Mammary epithelial cell (primary cell): ENCODE measurements around the gene ULK3.

Experiments used
- EZH2 ChIP-seq: IDR thresholded peaks from 2 replicates; pipeline ENCODE4 v1.6.1; 2012; ENCODE audit warnings: low read length, inconsistent platforms, borderline replicate concordance
- TF ChIP-seq, protein P1 (sequence below), 2 donors: IDR thresholded peaks in 1 of 2; conservative IDR thresholded peaks in 1 of 2; 2 replicates each; pipeline ENCODE4 v1.5.1; 2011 to 2012; ENCODE audit warnings: inconsistent platforms in 2 of 2, low read length in 2 of 2, mild to moderate bottlenecking in 2 of 2, control low read depth in 1 of 2, low read depth in 1 of 2; ENCODE audit not compliant: insufficient read depth in 1 of 2; ENCODE audit errors: extremely low read depth in 1 of 2

- TF ChIP-seq EZH2 = no peak
- TF ChIP-seq, protein P1, sequence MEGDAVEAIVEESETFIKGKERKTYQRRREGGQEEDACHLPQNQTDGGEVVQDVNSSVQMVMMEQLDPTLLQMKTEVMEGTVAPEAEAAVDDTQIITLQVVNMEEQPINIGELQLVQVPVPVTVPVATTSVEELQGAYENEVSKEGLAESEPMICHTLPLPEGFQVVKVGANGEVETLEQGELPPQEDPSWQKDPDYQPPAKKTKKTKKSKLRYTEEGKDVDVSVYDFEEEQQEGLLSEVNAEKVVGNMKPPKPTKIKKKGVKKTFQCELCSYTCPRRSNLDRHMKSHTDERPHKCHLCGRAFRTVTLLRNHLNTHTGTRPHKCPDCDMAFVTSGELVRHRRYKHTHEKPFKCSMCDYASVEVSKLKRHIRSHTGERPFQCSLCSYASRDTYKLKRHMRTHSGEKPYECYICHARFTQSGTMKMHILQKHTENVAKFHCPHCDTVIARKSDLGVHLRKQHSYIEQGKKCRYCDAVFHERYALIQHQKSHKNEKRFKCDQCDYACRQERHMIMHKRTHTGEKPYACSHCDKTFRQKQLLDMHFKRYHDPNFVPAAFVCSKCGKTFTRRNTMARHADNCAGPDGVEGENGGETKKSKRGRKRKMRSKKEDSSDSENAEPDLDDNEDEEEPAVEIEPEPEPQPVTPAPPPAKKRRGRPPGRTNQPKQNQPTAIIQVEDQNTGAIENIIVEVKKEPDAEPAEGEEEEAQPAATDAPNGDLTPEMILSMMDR (conservative IDR thresholded peaks at IDR 0.05 in 1 of 2, IDR thresholded peaks at IDR 0.05 in 1 of 2; ENCODE audit: extremely low read depth in 1 of 2, insufficient read depth in 1 of 2, low read depth in 1 of 2, low read length in 2 of 2) = no peak
Measured at GRCh38 chr15:74826921-74827320, 16.0 kb downstream of the ULK3 start.
